ENCODE data around the gene GSS.
"Not testable (repeated sequence)": the region's sequence is repeated elsewhere in the genome, so short reads cannot be mapped to it uniquely, and the experiment has no call there.

The GSS gene

DNA sequence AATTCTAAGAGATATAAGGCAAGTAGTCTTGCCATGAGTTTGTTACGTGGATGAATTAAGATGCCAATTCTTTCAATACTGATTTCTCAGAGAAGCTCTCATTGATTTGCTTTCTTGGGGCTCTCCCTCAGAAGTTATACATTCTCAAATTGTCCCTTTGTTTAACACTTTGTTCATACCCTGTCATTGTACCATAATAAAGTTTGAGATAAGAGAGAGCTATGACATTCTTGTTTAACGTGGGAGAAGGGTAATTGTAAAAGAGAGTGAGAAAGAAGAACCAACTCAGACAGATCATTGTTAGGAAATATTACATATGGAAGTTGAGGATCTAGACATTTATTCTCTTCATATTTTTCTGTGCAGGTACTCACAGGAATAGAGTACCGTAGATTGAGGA is 60.1 kb downstream of the GSS start:
- no peak for DNase-seq

DNA sequence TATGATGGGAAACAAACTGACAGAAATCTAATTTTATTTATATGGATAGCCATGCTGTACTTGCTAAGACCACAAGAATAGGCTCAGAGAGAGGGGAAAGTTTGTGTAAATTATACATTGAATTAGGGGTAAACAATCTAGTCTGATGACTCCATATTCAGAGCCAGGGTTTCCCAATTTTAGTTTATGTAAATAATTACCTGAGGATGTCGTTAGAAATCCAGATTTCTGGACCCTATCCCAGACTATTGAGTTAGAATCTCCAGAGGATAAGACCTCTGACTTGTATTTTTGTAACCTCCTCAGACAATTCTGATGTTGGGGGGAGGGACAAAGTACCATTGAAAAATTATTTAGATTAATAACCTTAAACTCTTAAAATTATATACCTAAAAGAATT is 60.9 kb downstream of the GSS start:
- DNase-seq = no peak

DNA sequence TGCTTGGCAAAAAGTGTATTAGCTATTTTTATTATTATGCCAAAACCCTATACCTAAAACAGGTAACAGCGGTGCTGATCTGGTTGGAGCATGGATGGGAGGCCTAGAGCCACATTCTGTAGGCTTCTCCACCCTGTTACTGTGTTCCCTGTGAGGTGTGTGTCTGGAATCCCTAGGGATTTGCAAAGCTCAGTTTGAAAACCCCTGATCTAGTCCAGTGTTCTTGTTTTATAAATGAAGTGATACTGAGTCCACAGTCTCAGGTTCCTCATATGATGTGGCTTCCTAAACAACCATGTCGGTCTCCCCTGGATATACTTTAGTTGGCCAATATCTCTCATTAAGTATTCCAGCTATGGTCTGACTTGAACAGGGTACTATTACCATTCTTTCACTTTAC is 62.9 kb downstream of the GSS start:
- no peak for DNase-seq

DNA sequence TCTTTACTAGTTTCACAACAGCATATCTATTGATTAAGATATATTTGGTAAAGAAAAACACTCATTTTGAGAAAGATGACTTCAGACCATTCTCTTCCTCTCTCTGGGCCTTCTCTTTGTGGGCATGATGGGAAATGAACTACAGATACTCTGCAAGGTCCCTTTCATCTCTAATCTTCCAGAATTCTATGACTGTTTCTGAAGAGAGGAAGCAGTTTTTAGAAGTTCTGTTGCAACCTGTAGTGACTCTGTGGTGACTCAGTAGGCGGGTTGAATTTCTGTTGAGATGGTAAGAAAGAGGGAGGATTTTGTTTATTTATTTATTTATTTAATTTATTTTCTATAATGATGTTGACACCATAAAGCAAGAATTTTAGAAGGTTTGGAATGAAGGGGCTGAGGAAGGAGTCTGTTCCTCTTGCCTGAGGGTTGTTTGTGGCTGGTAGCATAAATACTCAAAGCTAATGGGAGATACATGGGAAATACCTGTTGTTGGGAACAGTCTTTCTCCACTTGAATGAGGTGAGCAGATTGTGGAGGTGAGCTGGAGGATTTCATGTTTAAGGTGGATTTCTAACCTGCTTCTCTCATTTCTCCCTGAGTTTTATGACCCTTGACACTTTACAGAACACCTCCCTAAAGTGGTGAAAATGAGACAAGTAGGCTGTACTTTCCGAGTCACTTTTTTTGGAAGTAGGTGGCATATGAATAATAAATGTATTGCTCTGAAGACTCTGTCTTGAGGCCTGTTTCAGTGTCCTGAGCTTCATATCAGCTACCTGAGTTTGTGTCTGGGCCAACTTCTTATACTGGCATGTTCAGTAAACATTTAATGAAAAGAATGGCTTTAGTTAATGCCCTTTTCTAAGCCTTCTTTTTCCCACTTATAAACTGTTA is 64.2 kb downstream of the GSS start:
- DNase-seq = peak in 1 of 2 donors; percentile 71

DNA sequence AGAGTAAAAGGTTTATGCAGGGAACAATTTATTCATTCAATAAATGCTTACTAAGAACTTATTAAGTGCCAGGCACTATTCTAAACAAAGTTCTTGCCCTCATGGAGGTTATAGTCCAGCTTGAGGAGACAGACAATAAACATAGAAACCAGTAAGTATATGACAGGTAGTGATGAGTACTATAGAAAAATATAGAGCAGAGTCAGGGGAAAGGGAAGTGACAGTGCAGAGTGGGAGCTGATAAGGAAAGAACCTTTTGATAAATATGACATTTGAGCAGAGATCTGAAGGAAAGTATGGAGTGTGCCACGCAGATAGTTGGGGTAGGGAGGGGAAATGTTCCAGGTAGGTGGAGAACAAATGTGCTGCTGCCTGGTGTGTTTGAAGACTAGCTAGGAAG is 67.1 kb downstream of the GSS start:
- DNase-seq = peak in 1 of 2 donors; percentile 19

DNA sequence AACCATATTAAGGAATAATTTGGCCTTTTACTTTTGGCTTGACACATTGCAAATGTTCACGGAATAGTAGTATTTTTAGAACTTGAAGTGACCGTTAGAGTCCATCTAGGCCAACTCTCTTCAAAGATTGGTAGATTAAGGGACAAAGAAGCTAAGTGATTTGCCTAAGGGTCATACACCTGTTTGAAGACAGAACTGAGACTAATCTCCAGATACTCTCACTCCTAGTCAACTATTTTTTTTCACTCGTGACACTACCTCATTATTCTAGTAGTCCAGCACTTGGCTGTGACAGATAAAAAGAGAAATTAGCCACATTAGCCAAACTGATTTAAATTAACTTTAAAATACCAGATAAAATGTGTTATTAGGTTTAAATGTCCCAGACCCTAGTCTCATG is 68.6 kb downstream of the GSS start:
- no peak for DNase-seq

DNA sequence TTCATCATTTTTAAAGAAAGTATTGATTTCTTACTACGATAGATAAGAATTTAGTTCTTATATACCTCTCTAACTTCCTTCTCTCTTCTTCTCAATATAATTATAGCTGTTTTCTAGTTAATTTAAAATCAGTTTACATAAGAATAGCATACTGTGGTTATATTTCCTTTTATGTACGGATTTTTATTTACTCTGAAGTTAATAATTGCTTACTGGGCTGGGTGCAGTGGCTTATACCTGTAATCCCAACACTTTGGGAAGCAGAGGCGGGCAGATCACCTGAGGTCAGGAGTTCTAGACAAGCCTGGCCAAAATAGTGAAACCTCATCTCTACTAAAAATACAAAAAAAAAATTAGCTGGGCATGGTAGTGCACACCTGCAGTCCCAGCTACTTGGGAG is 69.5 kb downstream of the GSS start:
- DNase-seq = no peak

DNA sequence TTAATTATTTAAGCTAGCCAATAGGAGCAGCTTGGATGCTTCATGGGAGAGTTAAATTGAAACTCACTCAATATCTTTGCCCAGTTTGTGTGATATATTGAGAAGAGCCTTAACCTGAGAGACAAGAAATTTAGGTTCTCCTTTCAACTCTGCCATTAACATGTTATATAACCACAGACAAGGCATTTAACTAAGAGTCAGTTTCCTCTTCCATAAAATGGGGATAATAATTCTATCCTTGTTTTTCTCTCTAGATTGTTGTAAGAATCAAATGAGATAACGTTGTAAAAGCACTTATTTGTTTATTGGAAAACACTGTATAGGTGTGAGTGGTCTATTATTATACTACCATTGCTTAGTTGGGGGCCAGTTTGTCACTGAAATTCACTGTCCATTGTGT is 71.3 kb downstream of the GSS start:
- DNase-seq = no peak

DNA sequence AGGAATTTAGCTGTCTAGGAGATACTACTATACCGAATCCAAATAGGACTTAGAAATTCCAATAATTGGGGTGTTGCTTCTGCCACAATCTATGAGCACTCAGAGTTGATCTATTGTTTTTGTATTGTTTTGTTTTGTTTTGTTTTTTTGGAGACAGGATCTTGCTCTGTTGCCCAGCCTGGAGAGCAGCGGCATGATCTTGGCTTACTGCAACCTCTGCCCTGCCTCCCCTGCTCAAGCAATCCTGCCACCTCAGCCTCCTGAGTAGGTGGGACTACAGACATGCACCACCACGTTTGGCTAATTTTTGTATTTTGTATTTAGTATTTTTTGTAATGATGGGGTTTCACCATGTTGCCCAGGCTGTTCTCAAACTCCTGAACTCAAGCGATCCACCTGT is 71.8 kb downstream of the GSS start:
- no peak for DNase-seq

DNA sequence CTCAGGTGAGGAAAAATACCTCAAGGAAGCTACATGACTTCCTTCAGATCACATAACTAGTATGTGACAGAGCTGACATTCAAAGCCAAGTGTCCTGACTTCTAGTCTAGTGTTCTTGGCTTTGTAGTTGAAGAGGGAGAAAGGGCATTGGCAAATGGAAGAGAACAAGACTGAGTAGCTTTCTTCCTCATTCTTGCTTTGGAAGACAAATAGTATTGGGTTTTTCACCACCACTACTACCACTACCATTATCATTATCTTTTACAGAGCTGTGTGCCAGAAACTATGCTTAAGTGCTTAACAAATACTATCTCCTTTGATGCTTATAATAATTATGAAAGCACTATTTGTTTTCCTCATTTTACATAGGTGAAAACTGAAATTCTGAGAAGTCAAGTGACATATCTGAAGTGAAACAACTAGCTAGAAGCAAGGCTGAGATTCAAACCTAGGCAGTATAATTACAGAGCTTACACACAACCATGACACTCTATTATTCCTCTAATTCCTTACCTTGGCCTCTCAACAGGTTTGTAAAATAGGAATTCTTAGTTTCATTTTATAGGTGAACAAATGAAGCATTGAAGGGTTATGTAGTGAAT is 72.4 kb downstream of the GSS start:
- no peak for DNase-seq

DNA sequence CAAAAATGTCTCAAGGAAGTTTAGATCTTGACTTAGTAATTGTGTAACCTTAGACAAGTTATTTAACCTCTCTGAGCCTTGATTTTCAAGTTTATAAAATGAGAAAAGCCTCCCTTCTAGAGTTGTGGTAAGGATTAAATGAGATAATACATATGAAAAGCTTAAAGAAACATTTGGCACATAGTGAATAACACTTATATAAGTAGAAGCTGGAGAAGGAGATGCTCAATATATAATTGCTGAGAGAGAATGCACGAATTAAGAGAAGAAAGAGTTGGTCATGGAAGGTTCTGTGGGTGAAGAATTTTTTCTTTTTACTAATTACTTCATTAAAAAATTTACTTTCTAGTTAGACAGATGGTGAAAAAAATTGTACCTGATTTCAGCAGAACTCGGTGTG is 73.9 kb downstream of the GSS start:
- no peak for DNase-seq

DNA sequence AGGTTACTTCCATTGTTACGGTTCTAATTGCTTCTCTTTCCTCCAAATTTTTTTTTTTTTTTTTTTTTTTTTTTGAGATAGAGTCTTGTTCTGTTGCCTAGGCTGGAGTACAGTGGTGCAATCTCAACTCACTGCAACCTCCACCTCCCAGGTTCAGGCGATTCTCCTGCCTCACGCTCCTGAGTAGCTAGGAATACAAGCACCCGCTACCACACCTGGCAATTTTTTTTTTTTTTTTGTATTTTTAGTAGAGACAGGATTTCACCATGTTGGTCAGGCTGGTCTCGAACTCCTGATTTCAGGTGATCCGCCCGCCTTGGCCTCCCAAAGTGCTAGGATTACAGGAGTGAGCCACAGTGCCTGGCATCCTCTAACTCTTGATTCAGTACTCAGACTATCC is 74.6 kb downstream of the GSS start:
- DNase-seq = not testable (repeated sequence)

DNA sequence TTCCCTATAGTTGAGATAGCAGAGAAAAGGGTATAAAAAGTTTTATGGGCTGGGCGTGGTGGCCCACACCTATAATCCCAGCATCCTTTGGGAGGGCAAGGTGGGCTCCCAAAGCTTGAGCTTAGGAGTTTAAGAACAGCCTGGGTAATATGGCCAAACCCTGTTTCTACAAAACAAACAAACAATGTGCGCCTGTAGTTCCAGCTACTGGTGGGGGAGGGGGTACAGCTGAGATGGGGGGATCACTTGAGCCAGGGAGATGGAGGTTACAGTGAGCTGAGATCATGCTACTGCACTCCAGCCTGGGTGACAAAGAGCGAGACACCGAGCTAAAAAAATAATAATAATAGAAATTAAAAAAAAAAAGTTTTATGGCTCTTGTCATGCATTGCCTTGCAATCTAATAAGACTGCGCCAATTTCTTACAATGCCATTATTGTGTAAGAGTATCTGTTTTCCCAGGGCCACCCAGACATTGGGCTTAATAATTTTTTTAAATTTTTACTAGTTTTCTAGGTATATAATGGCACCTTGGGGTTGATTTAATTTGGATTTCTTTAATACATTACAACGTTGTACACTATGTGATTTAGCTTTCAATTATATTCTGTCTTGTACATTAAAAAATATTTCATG is 75.3 kb downstream of the GSS start:
- no peak for DNase-seq

Data from bone marrow (tissue), 2 donors.